HUES64 (cell line): ENCODE data around the gene KRTAP22-2.

ENCODE experiments used
- H3K27ac ChIP-seq: 2 replicates; pipeline ENCODE4 v1.7.0; 2013; ENCODE audit warnings: low read depth, low read length, inconsistent platforms
- H3K27me3 ChIP-seq: 2 replicates; pipeline ENCODE4 v1.6.1; 2013; ENCODE audit warnings: mild to moderate bottlenecking, low read length; ENCODE audit not compliant: insufficient read depth
- H3K36me3 ChIP-seq: 2 replicates; pipeline ENCODE4 v1.6.1; 2013; ENCODE audit warnings: mild to moderate bottlenecking, low read length; ENCODE audit not compliant: insufficient read depth
- H3K4me1 ChIP-seq: 2 replicates; pipeline ENCODE4 v1.6.1; 2013; ENCODE audit warnings: mild to moderate bottlenecking, low read length, moderate library complexity; ENCODE audit not compliant: insufficient read depth
- H3K4me3 ChIP-seq: 2 replicates; pipeline ENCODE4 v1.5.1; 2013; ENCODE audit warnings: mild to moderate bottlenecking, low read length, moderate library complexity
- H3K9ac ChIP-seq: 2 replicates; pipeline ENCODE4 v1.6.1; 2013; ENCODE audit warnings: mild to moderate bottlenecking, low read depth, low read length
- H3K9me3 ChIP-seq: 2 replicates; pipeline ENCODE4 v1.6.1; 2013; ENCODE audit warnings: low read depth, low read length; ENCODE audit not compliant: insufficient read depth
- WGBS: fragments of 150-250, 120-280 bp; methylation state at CpG from one replicate; pipeline ENCODE4 v1.1.7; 2013; ENCODE audit warnings: missing lambda C conversion rate; 5-methylcytosine and 5-hydroxymethylcytosine counted together

The KRTAP22-2 gene

DNA sequence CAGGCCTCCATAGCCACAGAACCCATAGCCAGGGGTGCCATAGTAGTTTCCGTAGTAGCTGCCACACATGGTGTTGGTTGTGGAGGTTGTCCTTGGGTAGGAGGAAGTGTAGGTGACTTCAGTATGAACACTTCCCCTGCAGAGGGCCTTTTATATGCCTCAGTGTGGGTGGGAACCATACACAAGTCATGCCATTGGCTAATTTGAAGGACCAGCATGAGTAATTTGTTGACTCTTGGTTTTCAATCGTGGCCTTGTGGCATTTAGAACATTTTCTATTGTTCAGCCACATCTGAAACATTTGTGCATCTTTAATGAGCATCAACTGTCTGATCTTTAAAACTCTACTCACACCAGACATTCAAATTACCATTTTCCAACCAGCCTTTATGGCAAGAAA is 23.6 kb upstream of the KRTAP22-2 start, which contains the start of gene KRTAP6-1:
KRTAP6-1 (minus strand) TSS at position 95 of the 400 bp plus-strand sequence; CDS start at position 69, 26 bp downstream.
- Histone ChIP-seq H3K4me1 (no peaks in the 10 kb centered on the region), H3K36me3 (no peaks in the 10 kb centered on the region), H3K27ac (no peak within 1 kb of the TSS), H3K4me3 (no peak within 1 kb of the TSS), H3K9me3 (no peaks in the 10 kb centered on the region), H3K9ac (no peak within 1 kb of the TSS), H3K27me3 (no peaks in the 10 kb centered on the region)
- WGBS = 78% methylated on average over 2 of the region's 2 CpGs

DNA sequence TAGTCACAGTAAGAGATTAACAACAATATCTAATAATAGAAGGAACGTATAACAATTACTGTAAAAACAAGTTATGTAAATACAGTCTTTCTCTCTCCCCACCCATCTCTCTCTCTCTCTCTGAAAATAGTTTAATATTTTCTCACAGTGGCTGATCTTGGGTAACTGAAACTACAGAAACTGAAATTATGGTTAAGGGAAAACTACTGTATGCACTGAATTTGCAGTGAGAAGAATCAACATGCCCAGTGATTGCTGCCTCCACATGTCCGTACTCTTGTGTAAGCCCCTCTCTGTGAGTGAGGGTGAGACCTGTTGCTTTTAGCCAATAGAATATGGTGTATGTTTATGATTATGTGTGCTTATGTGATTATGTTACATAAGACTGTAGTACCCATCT is 21.9 kb upstream of the KRTAP22-2 start:
- Histone ChIP-seq H3K9ac (no peak overlapping the region), H3K27me3 (no peaks in the 10 kb centered on the region), H3K27ac (no peak overlapping the region), H3K4me3 (no peak overlapping the region), H3K9me3 (no peaks in the 10 kb centered on the region), H3K4me1 (no peaks in the 10 kb centered on the region), H3K36me3 (no peaks in the 10 kb centered on the region)
- 91% methylated on average over 1 of the region's 2 CpGs for WGBS

DNA sequence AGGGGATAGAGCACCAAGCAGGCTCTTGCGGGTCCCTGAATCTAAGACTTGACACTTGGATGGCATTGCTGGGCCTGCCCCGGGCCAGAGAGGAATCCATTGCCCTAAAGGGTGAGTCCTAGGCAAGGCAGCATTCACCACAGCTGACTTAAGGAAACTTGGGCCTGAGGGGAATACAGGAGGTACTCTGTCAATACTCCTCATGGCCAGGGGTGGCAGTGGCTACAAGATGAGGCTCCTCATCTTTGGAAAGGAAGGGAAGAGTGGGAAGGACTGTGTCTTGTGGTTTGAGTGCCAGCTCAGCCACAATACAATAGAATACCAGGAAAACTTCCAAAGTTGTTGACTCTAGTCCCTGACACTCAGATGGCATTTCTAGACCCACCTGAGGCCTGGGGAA is 15.8 kb upstream of the KRTAP22-2 start:
- Histone ChIP-seq H3K27me3 (no peaks in the 10 kb centered on the region), H3K4me3 (no peak overlapping the region), H3K27ac (no peak overlapping the region), H3K36me3 (no peaks in the 10 kb centered on the region), H3K9me3 (no peaks in the 10 kb centered on the region), H3K4me1 (no peaks in the 10 kb centered on the region), H3K9ac (no peak overlapping the region)
- WGBS = 89% methylated on average over 2 of the region's 2 CpGs

DNA sequence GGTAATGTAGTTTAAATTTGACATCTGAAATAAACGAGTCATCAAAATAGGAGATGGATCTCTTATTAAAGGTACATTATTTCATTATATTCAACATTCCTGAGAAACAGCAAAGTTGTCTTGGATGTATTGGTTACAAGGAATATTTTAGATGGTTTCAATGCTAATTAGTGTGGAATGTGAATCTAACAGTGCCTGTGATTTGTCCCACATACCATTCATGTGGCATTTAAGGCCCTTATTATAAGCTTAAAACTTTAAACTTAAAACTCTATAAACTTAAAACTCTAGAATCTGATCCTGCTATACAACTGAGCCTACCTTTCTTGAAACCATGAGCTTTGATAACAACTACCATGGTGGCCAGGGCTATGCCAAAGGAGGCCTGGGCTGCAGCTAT is 10.6 kb upstream of the KRTAP22-2 start, which contains the start of gene KRTAP22-1:
KRTAP22-1 (plus strand) TSS at position 301 of the 400 bp plus-strand sequence.
- H3K27me3 ChIP-seq = no peaks in the 10 kb centered on the region
- no peak within 1 kb of the TSS for H3K27ac ChIP-seq
- no peaks in the 10 kb centered on the region for H3K36me3 ChIP-seq
- H3K9ac ChIP-seq = no peak within 1 kb of the TSS
- H3K9me3 ChIP-seq = no peaks in the 10 kb centered on the region
- no peaks in the 10 kb centered on the region for H3K4me1 ChIP-seq
- no CpG with 5 or more reads among the region's 1 CpG for WGBS
- no peak within 1 kb of the TSS for H3K4me3 ChIP-seq

DNA sequence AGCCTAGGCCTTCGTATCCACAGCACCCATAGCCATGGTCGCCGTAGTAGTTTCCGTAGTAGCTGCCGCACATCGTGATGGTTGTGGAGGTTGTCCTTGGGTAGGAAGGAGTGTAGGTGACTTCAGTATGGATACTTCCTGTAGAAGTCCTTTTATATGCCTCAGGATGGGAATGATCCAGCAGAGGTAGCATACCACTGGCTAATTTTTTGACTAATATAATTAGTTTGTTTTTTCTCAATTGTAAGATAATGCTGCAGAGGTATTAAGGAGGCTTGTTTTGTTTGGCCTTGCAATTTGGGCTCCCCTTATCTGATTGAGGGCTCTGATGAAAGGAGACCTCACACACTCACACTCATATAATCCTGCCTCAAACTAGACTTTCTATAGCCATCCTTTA is 8.6 kb upstream of the KRTAP22-2 start, which contains the start of gene KRTAP6-2:
KRTAP6-2 (minus strand) TSS at position 101 of the 400 bp plus-strand sequence; CDS start at position 73, 28 bp downstream.
- Histone ChIP-seq H3K27me3 (no peaks in the 10 kb centered on the region), H3K27ac (no peak within 1 kb of the TSS), H3K4me3 (no peak within 1 kb of the TSS), H3K4me1 (no peaks in the 10 kb centered on the region), H3K36me3 (no peaks in the 10 kb centered on the region), H3K9me3 (no peaks in the 10 kb centered on the region), H3K9ac (no peak within 1 kb of the TSS)
- WGBS = 97% methylated on average over 6 of the region's 6 CpGs

DNA sequence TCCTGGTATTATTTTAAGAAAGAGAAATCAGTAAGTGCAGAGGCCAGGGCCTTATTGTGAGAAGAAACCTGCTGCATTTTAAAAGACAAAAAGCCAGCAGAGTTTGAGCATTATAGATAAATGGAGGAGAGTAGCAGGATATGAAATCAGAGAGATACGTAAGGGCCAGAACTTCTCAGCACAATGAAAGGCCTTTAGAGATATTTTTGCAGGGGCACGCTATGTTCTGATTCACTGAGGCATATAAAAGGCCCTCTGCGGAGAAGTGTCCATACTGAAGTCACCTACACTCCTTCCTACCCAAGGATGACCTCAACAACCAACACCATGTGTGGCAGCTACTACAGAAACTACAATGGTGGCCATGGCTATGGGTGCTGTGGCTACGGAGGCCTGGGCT is 1.9 kb upstream of the KRTAP22-2 start, which contains the start of gene KRTAP6-3:
KRTAP6-3 (plus strand) TSS at position 301 of the 400 bp plus-strand sequence; CDS start at position 307, 6 bp downstream.
- no peaks in the 10 kb centered on the region for H3K36me3 ChIP-seq
- H3K27ac ChIP-seq = no peak within 1 kb of the TSS
- H3K4me3 ChIP-seq = no peak within 1 kb of the TSS
- WGBS = 96% methylated on average over 4 of the region's 4 CpGs
- no peak within 1 kb of the TSS for H3K9ac ChIP-seq
- H3K9me3 ChIP-seq = no peaks in the 10 kb centered on the region
- no peaks in the 10 kb centered on the region for H3K4me1 ChIP-seq
- no peaks in the 10 kb centered on the region for H3K27me3 ChIP-seq

DNA sequence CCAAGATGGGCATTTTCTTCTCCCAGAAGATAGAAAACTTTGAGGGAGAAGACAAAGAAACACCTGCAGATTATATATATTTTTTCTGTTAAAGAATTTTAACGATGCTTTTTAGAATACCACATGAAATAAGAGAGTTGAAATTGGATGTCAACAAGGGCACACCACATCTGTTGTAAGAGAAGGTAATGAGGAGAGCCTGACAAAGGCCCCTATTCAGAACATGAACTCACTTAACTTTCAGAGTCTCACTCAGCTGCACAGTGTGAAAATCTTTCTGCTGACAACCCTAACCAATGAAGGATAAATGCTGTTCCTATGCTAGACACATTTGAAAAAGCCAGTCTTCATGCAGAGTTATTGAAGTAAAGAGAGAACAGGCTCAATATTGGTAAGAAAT is 7.3 kb downstream of the KRTAP22-2 start:
- Histone ChIP-seq H3K27ac (no peak overlapping the region), H3K4me3 (no peak overlapping the region), H3K27me3 (no peaks in the 10 kb centered on the region), H3K4me1 (0 out of 2 replicates have a peak, but pooled peaks cover 2% of the 10 kb centered on the region), H3K36me3 (no peaks in the 10 kb centered on the region), H3K9me3 (no peaks in the 10 kb centered on the region), H3K9ac (no peak overlapping the region)
- WGBS = 100% methylated on average over 1 of the region's 1 CpG

DNA sequence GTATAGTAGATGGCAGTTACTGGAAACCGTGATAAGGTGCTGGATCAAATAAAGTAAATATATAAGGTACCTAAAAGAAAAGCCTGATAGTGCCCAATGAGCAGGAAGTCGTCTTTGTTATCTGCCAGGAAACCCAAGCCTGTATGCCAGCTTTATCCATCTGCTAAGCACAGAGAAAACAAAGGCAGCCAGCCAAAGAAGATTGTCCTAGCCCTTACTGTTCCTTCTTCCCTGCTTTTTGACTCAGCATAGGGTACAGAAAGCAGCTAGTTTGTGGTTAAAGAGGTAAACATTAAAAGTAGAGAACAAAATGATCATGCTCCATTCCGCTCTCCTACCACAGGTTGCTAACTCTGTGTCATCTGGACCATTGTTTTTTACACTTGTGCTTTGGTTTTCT is 10.1 kb downstream of the KRTAP22-2 start:
- Histone ChIP-seq H3K36me3 (no peaks in the 10 kb centered on the region), H3K4me3 (no peak overlapping the region), H3K9me3 (no peaks in the 10 kb centered on the region), H3K9ac (no peak overlapping the region), H3K4me1 (0 out of 2 replicates have a peak, but pooled peaks cover 2% of the 10 kb centered on the region), H3K27ac (no peak overlapping the region), H3K27me3 (no peaks in the 10 kb centered on the region)
- 74% methylated on average over 3 of the region's 3 CpGs for WGBS

DNA sequence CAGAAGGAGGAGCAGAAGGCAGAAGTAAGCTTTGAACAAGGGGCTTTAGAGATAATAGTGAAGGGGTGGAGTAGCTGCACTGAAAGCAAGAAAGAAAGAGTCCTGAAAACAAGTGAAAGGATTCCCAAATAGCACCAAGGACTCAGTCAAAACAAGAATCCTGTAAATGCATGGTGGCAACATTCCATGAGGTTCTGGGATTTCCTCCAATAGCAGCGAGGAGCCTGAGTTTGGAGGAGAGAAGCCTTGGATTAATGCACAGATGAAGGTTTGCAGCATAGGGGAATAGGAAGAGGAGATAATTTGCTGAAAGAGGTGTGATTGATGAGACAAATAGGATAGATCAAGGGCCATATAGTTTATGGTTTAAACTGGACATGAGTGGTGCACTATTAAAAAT is 10.9 kb downstream of the KRTAP22-2 start:
- Histone ChIP-seq H3K27me3 (no peaks in the 10 kb centered on the region), H3K27ac (no peak overlapping the region), H3K36me3 (no peaks in the 10 kb centered on the region), H3K4me1 (0 out of 2 replicates have a peak, but pooled peaks cover 2% of the 10 kb centered on the region), H3K4me3 (no peak overlapping the region), H3K9ac (no peak overlapping the region), H3K9me3 (no peaks in the 10 kb centered on the region)
- 80% methylated on average over 1 of the region's 1 CpG for WGBS

DNA sequence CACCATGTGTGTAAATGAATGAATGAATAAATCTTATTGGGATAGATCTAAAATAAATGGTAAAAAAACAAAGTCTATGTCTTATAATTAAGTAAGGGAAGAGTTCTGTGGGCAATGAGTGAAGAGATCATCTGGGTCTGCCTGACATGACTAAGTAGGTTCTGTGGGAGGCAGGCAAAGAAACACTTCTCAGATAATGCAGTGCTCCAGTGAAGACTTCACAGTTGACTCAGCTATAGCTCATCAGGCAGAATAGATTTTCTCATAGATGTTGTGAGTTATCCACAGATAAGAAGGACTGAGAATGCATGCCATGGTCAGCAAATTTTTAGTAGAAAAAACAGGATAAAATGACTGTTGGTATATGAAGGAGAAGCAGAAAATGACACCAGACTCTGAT is 12.4 kb downstream of the KRTAP22-2 start:
- no peak overlapping the region for H3K9ac ChIP-seq
- no peak overlapping the region for H3K27ac ChIP-seq
- H3K27me3 ChIP-seq = no peaks in the 10 kb centered on the region

DNA sequence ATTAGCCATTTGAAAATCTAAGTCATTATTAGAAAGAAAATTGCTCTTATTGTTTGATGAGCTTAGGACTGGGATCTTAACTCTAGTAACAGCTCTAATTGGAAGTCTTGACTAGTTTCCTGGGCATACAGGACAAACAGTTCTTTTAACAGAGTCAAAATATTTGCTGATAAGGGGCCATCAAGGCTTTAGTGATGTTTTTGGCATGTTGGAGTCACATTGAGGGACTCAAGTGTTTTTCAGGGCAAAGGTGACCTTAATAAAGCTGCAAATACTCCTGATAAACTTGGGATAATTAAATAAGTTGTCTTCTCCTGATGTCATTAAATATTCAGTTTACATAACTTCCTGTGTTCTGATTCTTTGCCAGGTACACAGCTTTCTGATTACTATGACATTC is 22.6 kb downstream of the KRTAP22-2 start:
- Histone ChIP-seq H3K4me3 (no peak overlapping the region), H3K9me3 (no peaks in the 10 kb centered on the region), H3K36me3 (no peaks in the 10 kb centered on the region), H3K4me1 (no peaks in the 10 kb centered on the region), H3K27me3 (no peaks in the 10 kb centered on the region), H3K27ac (no peak overlapping the region), H3K9ac (no peak overlapping the region)

More for the DNA sequence above, 12.4 kb downstream of the KRTAP22-2 start:
- H3K36me3 ChIP-seq = no peaks in the 10 kb centered on the region
- H3K9me3 ChIP-seq = no peaks in the 10 kb centered on the region
- 0 out of 2 replicates have a peak, but pooled peaks cover 2% of the 10 kb centered on the region for H3K4me1 ChIP-seq
- no peak overlapping the region for H3K4me3 ChIP-seq

DNA sequence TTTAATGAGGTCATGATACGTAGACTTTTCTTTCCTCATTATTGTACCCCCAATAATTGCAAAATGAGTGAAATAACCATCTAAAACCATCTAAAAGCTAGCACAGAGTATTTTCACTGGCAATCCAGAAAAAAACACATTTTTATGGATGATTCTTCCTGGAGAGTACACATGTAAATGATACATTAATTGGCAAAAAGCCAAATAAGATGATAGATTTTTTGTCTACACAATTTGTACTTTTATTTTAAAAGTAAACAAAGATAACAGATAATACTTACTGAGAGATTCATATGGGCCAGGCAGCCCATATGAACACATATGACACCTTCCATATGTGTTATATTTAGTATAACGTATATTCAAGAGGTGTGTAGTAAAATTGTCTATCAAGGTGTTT is 26.6 kb downstream of the KRTAP22-2 start:
- H3K36me3 ChIP-seq = no peaks in the 10 kb centered on the region
- H3K4me1 ChIP-seq = no peaks in the 10 kb centered on the region
- H3K27ac ChIP-seq = no peak overlapping the region
- 85% methylated on average over 1 of the region's 2 CpGs for WGBS
- H3K9ac ChIP-seq = no peak overlapping the region
- no peaks in the 10 kb centered on the region for H3K27me3 ChIP-seq
- no peak overlapping the region for H3K4me3 ChIP-seq
- no peaks in the 10 kb centered on the region for H3K9me3 ChIP-seq
